Superior temporal gyrus (tissue), 1 donor: Measurements from ENCODE around the gene TCERG1L.
A peak's percentile ranks its signal among the peaks of the same experiment; 100 is the strongest.
"Not testable (repeated sequence)": the region's sequence is repeated elsewhere in the genome, so short reads cannot be mapped to it uniquely, and the experiment has no call there.

ENCODE experiments used
- DNase-seq: peaks from one replicate; pipeline ENCODE4 v3.0.0-alpha.2; 2016; ENCODE audit errors: extremely low spot score

Gene TCERG1L

GRCh38 chr10:131184503-131184902 is 127.0 kb downstream of the TCERG1L start:
- no peak for DNase-seq

DNA sequence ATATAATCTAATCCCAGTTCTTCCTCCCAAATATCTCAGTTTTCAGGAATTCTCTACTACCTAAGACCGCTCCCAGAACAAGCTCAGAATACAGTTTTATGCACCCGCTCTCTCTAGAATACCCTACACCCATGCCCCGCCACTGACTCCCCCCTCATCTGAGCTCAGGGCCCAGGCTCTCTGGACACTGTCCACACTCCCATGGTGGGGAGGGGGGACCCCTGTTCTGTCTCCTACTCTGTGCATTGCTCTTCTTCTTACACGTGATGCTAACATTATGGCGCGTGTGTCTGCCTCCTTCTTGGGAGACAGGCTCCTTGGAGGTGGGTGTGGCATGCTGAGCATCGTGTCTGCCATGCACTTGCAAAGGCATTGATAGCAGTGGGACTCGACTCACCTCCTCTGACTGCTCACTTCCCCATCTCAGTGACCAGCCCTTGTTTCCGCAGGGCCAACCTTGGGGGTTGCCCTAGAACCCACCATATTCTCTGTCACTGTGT is 127.9 kb downstream of the TCERG1L start:
- no peak for DNase-seq

DNA sequence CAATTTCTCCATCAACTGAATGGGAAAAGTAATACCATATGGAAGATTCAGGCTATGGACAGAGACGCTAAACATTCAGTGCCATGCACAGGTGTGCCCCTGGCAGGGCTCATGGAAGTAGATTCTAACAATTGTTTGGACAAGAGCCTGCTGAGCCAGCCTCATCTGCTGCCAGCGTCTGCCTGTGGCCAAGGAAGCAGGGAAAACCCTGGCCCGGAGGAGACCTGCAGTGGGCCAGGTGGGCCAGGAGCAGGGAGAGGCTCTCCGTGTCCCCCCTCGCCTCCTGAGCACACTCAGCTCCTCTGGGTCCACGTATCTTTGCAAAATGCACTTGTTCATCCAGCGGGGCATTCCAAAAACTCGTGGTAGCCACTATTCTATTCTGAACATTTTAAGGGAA is 130.1 kb downstream of the TCERG1L start:
- no peak for DNase-seq

DNA sequence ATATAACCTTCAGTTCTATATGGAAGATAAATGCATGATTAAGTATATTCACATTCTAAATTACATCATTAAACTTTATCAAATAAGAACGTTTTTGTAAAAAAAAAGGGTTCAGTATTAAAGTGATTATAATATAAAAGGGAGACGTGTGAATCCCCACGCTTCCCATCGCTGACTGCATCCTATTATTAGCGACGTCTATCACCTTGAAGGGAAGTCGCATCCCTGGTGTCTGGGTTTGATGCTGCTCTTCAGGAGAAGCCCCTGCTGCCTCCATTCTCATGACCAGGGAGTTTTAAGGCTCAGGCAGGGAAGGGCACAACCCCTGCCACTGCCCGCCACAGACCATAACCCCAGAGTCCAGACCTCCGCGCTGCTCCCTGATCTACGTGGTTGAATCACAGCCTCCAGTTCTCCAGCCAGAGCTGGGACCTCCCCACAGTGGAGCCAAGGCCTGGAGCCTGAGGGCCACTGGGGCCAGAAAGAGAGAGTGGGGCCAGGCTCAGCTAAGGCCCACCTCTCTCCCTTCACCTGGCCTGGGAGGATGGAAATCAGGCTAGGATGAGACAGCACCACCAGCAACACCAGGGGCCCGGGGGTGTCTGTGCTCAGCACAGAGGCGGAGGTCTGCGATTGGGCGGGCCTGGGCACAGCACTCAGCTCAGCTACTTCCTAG is 130.6 kb downstream of the TCERG1L start:
- no peak for DNase-seq

DNA sequence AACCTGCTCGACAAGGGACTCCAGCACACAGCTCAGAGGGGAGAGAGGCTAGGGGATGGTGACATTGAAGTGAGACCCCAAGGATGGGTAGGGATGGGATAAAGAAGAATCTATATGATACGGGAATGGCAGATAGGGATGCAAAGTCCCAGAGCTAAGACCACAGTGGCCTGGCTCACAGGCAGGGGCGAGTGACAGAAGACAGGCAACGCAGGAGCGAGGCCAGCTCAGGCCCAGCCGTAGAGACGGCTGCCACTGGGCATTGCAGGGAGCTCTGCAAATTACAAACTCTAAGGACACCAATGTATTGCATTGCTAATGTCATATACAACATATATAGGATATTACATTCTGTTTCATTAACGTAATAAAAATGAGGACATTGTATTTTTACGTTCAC is 131.4 kb downstream of the TCERG1L start:
- DNase-seq: no peak

GRCh38 chr10:131179361-131179760 is 132.2 kb downstream of the TCERG1L start:
- no peak for DNase-seq

DNA sequence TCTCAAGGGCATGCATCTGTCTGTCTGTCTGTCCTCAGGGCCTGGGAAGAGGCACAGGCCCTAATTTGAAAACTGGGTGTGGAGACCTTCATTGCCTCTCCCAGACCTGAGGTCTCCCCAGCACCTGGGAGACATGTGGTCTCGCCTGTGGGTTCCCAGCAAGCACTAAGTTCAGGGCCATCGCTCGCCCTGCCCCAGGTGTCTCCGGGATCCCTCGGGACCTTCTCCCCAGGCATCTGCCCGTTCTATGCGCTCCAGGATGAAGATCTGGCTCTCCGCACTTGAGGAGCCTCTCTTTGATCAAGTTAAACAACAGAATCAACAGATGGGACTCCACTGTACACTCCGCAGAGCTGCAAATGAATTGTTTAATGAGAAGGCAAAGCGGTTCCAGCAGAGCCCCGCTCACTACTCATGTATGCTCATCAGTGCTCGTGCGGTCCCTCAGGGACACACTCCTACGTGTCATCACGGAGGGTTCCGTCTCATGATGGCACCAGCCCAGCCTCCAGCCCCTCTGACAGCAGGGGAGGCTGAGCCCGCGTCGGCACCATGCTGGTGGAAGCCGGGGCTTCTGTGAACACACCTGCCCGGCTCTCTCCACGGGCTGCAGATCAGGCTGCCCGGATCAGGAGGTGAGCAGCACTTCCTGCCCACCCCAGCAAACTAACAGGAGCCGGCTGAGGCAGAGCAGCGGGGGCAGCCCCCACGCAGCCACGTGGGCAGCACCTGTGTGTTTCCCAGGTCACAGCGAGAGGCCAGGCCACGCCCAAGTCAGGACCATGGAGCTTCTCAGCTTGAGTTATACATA is 132.8 kb downstream of the TCERG1L start:
- no peak for DNase-seq

DNA sequence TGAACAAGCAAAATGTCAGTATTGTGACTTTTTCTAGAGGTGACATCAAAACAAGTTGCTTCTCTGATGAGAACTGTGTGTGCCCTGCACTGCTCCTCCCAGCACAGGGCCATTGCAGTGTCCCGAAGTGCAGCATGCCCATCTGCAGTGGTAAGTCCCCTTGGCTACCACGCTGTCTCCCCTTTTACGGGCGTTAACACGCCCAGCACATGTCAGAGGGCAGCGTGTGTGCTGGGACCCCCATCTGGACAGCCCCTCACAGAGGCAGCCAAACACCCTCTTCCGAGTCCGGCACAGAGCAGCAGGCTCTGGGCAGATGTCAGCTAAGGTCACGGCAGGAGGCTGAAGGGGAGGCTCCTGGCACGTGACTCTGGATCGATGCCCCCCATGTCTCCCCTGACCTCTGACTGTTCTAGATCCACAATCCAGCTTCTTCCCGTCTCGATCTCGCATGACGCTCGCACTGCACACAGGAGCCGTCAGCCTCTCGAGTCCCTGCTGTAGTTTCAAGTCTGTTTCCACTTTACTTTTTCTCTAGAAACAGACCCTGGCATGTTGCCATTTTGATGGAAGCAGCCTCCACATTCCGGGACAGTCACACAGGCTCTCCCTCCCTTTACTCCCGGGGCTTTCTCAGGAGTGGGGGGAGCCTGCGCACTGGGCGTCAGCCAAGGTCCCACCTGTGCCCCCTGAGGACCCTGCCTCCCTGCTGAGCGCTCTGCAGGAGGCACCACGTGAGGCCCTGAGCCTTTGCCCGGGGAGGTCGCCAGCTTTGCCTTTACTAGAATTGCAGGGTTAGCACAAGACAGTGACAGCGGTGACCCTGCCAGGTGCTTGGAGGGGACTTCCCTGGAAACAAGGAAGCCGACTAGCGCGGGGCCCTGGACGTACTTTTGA is 133.8 kb downstream of the TCERG1L start:
- no peak for DNase-seq

- DNase-seq: no peak
These were observed 134.6 kb downstream of the TCERG1L start for GRCh38 chr10:131176907-131177306.

DNA sequence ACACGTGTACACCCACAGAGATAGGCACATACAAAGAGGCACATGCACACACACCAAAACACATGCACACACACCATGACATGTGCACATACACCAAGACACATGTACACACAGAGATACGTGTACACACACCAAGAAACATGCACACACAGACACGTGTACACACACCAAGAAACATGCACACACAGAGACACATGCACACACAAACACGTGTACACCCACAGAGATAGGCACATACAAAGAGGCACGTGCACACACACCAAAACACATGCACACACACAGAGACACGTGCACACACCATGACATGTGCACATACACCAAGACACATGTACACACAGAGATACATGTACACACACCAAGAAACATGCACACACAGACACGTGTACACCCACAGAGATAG is 135.2 kb downstream of the TCERG1L start:
- DNase-seq: not testable (repeated sequence)

DNA sequence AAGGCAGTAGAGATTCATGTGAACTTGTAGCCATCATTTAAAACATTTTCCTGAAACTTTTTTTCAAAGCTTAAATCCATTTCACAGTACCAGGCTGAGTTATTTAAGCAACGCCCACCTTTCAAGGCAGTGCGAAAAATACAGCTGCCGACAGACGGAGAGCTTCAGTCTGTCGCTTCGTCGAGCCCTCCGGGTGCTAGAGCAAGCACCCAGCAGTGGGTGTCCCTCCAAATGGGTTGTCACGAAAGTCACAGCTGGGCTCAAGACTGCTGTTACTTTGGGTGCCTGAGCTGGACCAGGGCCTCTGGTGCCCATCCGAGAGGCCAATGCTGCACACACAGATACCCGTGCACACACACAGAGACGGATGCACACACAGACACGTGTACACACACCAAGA is 135.6 kb downstream of the TCERG1L start:
- peak; percentile 24 for DNase-seq

- DNase-seq: no peak
These were observed 136.6 kb downstream of the TCERG1L start for GRCh38 chr10:131174651-131175540.

GRCh38 chr10:131174211-131174565 is 137.3 kb downstream of the TCERG1L start:
- no peak for DNase-seq

GRCh38 chr10:131173484-131174210 is 137.9 kb downstream of the TCERG1L start:
- DNase-seq: no peak

DNA sequence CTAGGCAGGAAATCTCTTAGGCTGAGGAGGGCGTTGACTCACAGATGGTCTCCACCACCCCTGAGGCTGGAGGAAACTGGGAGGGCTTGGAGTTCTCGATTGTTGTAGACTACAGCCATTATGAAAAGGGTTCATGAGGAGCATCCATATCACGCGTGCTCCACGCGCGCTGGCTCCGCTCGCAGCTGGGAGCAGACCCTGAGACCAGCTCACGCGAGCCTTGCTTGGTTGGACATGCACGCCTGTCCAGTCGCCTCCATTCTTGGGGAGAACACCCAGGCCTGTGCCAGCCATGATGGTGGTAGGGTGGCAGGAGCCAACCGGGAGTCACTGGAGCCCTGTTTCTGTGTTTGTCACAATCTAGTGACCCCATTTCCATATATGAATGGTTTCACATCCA is 139.1 kb downstream of the TCERG1L start:
- DNase-seq: no peak

DNA sequence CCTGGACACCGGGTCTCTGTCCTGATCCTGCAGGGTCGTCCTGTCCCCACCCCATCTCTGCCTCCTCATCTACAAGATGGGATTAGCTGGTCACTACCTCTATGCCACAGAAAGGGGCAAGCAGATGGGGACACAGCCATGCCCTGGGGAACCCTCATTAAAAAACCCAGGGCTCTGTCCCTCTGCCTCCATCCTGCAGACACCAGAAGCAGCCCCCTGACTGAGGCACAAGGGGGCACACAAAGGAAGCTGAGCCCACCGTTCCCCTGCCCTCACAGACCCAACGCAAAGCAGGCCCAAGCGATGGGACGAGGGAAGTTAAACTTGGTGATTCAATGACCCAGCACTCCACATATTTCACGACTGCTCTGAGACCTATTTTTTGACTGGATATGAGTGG is 142.4 kb downstream of the TCERG1L start:
- DNase-seq: no peak

GRCh38 chr10:131168238-131168875 is 143.2 kb downstream of the TCERG1L start:
- no peak for DNase-seq

DNA sequence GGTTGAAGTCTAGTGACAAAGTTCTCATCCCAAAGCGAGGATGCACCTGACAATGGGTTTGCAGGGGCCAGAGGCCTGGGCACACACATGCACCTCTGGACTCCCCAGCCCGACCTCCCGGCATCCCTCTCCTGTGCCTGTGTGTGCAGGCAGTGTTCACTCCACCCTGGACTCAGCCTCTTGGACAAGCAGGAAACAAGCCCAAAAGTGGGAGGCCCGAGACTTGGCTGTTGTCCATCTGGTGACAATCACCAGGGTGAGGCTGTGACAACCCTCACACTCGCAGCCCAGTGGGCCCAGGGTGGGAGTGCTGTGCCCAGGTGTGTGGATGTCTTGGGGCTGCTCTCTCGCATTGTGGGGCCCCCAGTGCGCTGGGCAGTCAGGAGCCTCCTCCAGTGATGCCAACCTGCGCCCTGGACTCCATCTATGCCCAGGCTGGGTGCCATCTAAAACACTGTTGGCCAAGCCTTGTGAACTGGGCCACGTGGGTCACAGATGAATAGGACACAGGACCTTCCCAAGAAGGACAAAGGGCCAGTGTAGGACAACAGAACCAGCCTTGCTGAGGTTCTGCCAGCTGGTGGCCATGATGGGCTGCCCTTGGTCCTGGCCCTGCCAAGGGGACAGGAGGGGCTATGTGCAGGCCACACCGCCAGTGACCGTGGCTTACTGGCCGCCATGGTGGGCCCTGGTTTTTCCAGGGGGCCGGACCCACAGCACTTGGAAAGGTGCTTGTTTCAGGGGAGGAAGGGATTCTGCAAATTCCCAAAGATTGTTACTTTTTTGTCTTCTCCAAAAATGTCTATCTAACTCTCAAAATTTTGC is 144.3 kb downstream of the TCERG1L start:
- no peak for DNase-seq

DNA sequence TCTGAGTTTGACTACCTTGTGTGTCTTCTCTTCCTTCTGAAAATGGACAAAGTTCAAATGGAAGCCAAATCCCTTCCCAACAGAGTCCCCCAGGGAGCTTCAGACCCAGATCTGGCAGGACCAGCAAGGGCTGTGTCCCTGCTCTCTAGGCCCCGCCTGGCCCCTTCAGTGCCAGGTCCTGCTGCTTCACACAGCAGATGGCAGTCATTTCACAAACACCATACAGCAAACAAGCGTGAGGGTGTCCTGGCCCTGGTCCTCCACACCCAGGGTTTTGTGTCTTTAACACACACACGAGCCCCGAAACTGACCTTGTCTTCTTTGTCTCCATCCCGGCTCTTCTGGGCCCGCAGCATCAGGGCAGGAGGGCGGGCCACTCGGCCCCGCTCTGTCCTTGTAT is 145.0 kb downstream of the TCERG1L start:
- no peak for DNase-seq
